GM23338 (cell line): ENCODE measurements around the gene RSAD1. TPM values are rescaled to one million over a fixed set of nuclear protein-coding genes. Genes with fewer than 3 reads are reported as not detected.

ENCODE experiments used
- ATAC-seq: fragments of 200-7000 bp; cut with Tn5 transposase; 3 replicates; pipeline ENCODE4 v1.9.1; 2020
- DNase-seq: peaks from one replicate; pipeline ENCODE4 v3.0.0-alpha.2; 2015; ENCODE audit warnings: low spot score
- H2AFZ ChIP-seq: fragments of 200-600 bp; sonication (generic); 2 replicates; pipeline ENCODE4 v1.8.0; 2016; ENCODE audit warnings: antibody characterized with exemption, mild to moderate bottlenecking, moderate library complexity
- H3F3A ChIP-seq: fragments of 200-600 bp; sonication (generic); replicated peaks from 2 replicates; pipeline ENCODE4 v1.8.0; 2017; ENCODE audit warnings: antibody characterized with exemption, mixed run types, low read depth
- H3K27ac ChIP-seq: fragments of 200-600 bp; sonication (generic); 2 replicates; pipeline ENCODE4 v1.6.1; 2016; ENCODE audit warnings: low read depth
- H3K27me3 ChIP-seq: fragments of 200-600 bp; sonication (generic); 2 replicates; pipeline ENCODE4 v1.8.0; 2016; ENCODE audit warnings: mild to moderate bottlenecking, mixed run types, moderate library complexity; ENCODE audit not compliant: insufficient read depth
- H3K36me3 ChIP-seq: fragments of 200-600 bp; sonication (generic); 2 replicates; pipeline ENCODE4 v1.8.0; 2016; ENCODE audit warnings: mild to moderate bottlenecking; ENCODE audit not compliant: insufficient read depth
- H3K4me1 ChIP-seq: fragments of 200-600 bp; sonication (generic); 2 replicates; pipeline ENCODE4 v1.8.0; 2016; ENCODE audit warnings: mild to moderate bottlenecking, moderate library complexity; ENCODE audit not compliant: insufficient read depth
- H3K4me2 ChIP-seq: fragments of 200-600 bp; sonication (generic); 2 replicates; pipeline ENCODE4 v1.7.1; 2017; ENCODE audit warnings: mixed run types
- H3K4me3 ChIP-seq: fragments of 200-600 bp; sonication (generic); 2 replicates; pipeline ENCODE4 v1.6.1; 2016; ENCODE audit warnings: mixed run types
- H3K79me2 ChIP-seq: fragments of 200-600 bp; sonication (generic); replicated peaks from 2 replicates; pipeline ENCODE4 v1.8.0; 2017; ENCODE audit warnings: mild to moderate bottlenecking; ENCODE audit not compliant: insufficient read depth
- H3K9me2 ChIP-seq: fragments of 200-600 bp; sonication (generic); 2 replicates; pipeline ENCODE4 v1.8.0; 2017; ENCODE audit not compliant: insufficient read depth
- H4K20me1 ChIP-seq: fragments of 200-600 bp; sonication (generic); replicated peaks from 2 replicates; pipeline ENCODE4 v1.8.0; 2017; ENCODE audit warnings: mild to moderate bottlenecking; ENCODE audit not compliant: insufficient read depth
- H3K27ac Mint-ChIP-seq: 2 replicates; pipeline ENCODE4 v1.8.0; 2020; ENCODE audit warnings: inconsistent platforms, mild to moderate bottlenecking, moderate library complexity, mixed read lengths
- H3K27me3 Mint-ChIP-seq: 3 replicates; pipeline ENCODE4 v1.8.0; 2022; ENCODE audit warnings: low read depth, mild to moderate bottlenecking, moderate library complexity, mixed read lengths, inconsistent platforms; ENCODE audit not compliant: insufficient read depth, poor library complexity
- H3K36me3 Mint-ChIP-seq: 3 replicates; pipeline ENCODE4 v1.8.0; 2021; ENCODE audit warnings: low read depth, mild to moderate bottlenecking, inconsistent platforms, moderate library complexity, mixed read lengths
- H3K4me1 Mint-ChIP-seq: 3 replicates; pipeline ENCODE4 v1.8.0; 2020; ENCODE audit warnings: mild to moderate bottlenecking, inconsistent platforms, mixed read lengths
- H3K4me3 Mint-ChIP-seq: 3 replicates; pipeline ENCODE4 v1.8.0; 2021; ENCODE audit warnings: moderate library complexity, mild to moderate bottlenecking, inconsistent platforms, mixed read lengths
- H3K9me3 Mint-ChIP-seq: 3 replicates; pipeline ENCODE4 v1.8.0; 2020; ENCODE audit warnings: moderate library complexity, mild to moderate bottlenecking, inconsistent platforms, mixed read lengths
- CREB1 ChIP-seq: fragments of 250-450 bp; sonication (Bioruptor Pico); IDR thresholded peaks from 2 replicates; pipeline ENCODE4 v1.5.0; 2020; ENCODE audit warnings: low read depth, mild to moderate bottlenecking, moderate library complexity
- EZH2 ChIP-seq: fragments of 200-600 bp; sonication (generic); IDR thresholded peaks from one replicate; pipeline ENCODE4 v1.8.0; 2017; ENCODE audit warnings: antibody characterized with exemption, mild to moderate bottlenecking, low read depth; ENCODE audit not compliant: unreplicated experiment
- EZH2phosphoT487 ChIP-seq: fragments of 200-600 bp; sonication (generic); IDR thresholded peaks from one replicate; pipeline ENCODE4 v1.8.1; 2018; ENCODE audit warnings: antibody characterized with exemption; ENCODE audit not compliant: unreplicated experiment
- JUNB ChIP-seq: IDR thresholded peaks from one replicate; pipeline ENCODE4 v1.6.1; 2016; ENCODE audit warnings: antibody characterized with exemption; ENCODE audit not compliant: unreplicated experiment
- NANOG ChIP-seq: IDR thresholded peaks from 2 replicates; pipeline ENCODE4 v1.6.1; 2016; ENCODE audit warnings: antibody characterized with exemption, borderline replicate concordance
- POLR2AphosphoS5 ChIP-seq: IDR thresholded peaks from 2 replicates; pipeline ENCODE4 v1.6.1; 2016; ENCODE audit warnings: antibody characterized with exemption, low read depth
- STAT1 ChIP-seq: IDR thresholded peaks from one replicate; pipeline ENCODE4 v1.6.1; 2016; ENCODE audit warnings: antibody characterized with exemption; ENCODE audit not compliant: unreplicated experiment
- ZNF114 ChIP-seq: fragments of 250-450 bp; sonication (Bioruptor Pico); IDR thresholded peaks from 2 replicates; pipeline ENCODE4 v1.5.0; 2020; ENCODE audit warnings: mild to moderate bottlenecking, moderate library complexity
- ZNF331 ChIP-seq: fragments of 250-450 bp; sonication (Bioruptor Pico); IDR thresholded peaks from 2 replicates; pipeline ENCODE4 v1.5.0; 2020; ENCODE audit warnings: low read depth, mild to moderate bottlenecking, moderate library complexity
- polyA plus RNA-seq: library from polyadenylated mRNA; unstranded; fragments of >200 nt; fragmentation: Nextera tagmentation; extraction: Ambion mirVana; gene quantifications from 2 replicates; pipeline ENCODE4 v1.2.1, GENCODE V29; 2016
- total RNA-seq: library from RNA; depleted of rRNA; stranded (reverse); fragments of >200 nt; shearing (Covaris generic); gene quantifications from 2 replicates; pipeline ENCODE4 v1.2.3, GENCODE V29; 2014
- TF ChIP-seq, protein P1 (sequence below): IDR thresholded peaks from 2 replicates; pipeline ENCODE4 v1.6.1; 2016; ENCODE audit warnings: antibody characterized with exemption
- TF ChIP-seq, protein P2 (sequence below): fragments of 250-450 bp; sonication (Bioruptor Pico); IDR thresholded peaks from 2 replicates; pipeline ENCODE4 v1.5.0; 2020; ENCODE audit warnings: mild to moderate bottlenecking, moderate library complexity
- TF ChIP-seq, protein P3 (sequence below): IDR thresholded peaks from one replicate; pipeline ENCODE4 v1.6.1; 2018; ENCODE audit warnings: antibody characterized with exemption; ENCODE audit not compliant: unreplicated experiment
- TF ChIP-seq, protein P4 (sequence below), 2 experiments: fragments of 200-600 bp in 1 of 2; sonication (generic) in 1 of 2; conservative IDR thresholded peaks; 2 replicates each; pipeline versions ENCODE4 v1.5.1 to v1.6.1; 2016 to 2017; ENCODE audit warnings: antibody characterized with exemption in 2 of 2, low read depth in 2 of 2, mild to moderate bottlenecking in 2 of 2, moderate library complexity in 1 of 2

RSAD1 gene
- total and polyA plus RNA-seq, 2 experiments from 2014 or later, result 18.4 to 28.7 TPM

DNA sequence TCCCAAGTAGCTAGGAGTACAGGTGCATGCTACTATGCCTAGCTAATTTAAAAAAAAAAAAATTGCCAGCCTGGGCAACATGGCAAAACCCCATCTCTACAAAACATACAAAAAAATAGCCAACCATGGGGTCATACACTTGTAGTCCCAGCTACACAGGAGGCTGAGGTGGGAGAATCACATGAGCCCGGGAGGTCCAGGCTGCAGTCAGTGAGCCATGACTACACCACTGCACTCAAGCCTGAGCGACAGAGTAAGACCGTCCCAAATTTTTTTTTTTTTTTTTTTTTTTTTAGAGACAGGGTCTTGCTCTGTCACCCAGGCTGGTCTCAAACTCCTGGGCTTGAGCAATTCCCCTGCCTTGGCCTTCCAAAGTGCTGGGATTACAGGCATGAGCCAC is 24.8 kb upstream of the RSAD1 start:
- ATAC-seq, result no peak

More for the DNA sequence above, 24.8 kb upstream of the RSAD1 start:
- H3K27me3 Mint-ChIP-seq, result peaks cover 3% of the 10 kb centered on the region
- H3K9me2 ChIP-seq, result no peaks in the 10 kb centered on the region
- no peak for DNase-seq
- H4K20me1 ChIP-seq, result no peaks in the 10 kb centered on the region; the same call in 1 of the 2 replicates
- no peaks in the 10 kb centered on the region for H3K79me2 ChIP-seq
- H3K36me3 ChIP-seq, result no peaks in the 10 kb centered on the region
- H3K27me3 ChIP-seq, result no peaks in the 10 kb centered on the region
- no peak overlapping the region for H3K27ac Mint-ChIP-seq
- no peak overlapping the region for H3K27ac ChIP-seq
- no peaks in the 10 kb centered on the region for H3K36me3 Mint-ChIP-seq
- no peak overlapping the region for H3K4me3 Mint-ChIP-seq
- no peaks in the 10 kb centered on the region for H3F3A ChIP-seq
- TF ChIP-seq, protein P1, sequence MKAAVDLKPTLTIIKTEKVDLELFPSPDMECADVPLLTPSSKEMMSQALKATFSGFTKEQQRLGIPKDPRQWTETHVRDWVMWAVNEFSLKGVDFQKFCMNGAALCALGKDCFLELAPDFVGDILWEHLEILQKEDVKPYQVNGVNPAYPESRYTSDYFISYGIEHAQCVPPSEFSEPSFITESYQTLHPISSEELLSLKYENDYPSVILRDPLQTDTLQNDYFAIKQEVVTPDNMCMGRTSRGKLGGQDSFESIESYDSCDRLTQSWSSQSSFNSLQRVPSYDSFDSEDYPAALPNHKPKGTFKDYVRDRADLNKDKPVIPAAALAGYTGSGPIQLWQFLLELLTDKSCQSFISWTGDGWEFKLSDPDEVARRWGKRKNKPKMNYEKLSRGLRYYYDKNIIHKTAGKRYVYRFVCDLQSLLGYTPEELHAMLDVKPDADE, result no peak
- TF ChIP-seq STAT1 (no peak), ZNF331 (CRISPR knock-in tag) (no peak), CREB1 (CRISPR knock-in tag) (no peak), ZNF114 (CRISPR knock-in tag) (no peak), POLR2AphosphoS5 (no peak), NANOG (no peak), EZH2phosphoT487 (no peak), JUNB (no peak), EZH2 (no peak)
- TF ChIP-seq, protein P2, sequence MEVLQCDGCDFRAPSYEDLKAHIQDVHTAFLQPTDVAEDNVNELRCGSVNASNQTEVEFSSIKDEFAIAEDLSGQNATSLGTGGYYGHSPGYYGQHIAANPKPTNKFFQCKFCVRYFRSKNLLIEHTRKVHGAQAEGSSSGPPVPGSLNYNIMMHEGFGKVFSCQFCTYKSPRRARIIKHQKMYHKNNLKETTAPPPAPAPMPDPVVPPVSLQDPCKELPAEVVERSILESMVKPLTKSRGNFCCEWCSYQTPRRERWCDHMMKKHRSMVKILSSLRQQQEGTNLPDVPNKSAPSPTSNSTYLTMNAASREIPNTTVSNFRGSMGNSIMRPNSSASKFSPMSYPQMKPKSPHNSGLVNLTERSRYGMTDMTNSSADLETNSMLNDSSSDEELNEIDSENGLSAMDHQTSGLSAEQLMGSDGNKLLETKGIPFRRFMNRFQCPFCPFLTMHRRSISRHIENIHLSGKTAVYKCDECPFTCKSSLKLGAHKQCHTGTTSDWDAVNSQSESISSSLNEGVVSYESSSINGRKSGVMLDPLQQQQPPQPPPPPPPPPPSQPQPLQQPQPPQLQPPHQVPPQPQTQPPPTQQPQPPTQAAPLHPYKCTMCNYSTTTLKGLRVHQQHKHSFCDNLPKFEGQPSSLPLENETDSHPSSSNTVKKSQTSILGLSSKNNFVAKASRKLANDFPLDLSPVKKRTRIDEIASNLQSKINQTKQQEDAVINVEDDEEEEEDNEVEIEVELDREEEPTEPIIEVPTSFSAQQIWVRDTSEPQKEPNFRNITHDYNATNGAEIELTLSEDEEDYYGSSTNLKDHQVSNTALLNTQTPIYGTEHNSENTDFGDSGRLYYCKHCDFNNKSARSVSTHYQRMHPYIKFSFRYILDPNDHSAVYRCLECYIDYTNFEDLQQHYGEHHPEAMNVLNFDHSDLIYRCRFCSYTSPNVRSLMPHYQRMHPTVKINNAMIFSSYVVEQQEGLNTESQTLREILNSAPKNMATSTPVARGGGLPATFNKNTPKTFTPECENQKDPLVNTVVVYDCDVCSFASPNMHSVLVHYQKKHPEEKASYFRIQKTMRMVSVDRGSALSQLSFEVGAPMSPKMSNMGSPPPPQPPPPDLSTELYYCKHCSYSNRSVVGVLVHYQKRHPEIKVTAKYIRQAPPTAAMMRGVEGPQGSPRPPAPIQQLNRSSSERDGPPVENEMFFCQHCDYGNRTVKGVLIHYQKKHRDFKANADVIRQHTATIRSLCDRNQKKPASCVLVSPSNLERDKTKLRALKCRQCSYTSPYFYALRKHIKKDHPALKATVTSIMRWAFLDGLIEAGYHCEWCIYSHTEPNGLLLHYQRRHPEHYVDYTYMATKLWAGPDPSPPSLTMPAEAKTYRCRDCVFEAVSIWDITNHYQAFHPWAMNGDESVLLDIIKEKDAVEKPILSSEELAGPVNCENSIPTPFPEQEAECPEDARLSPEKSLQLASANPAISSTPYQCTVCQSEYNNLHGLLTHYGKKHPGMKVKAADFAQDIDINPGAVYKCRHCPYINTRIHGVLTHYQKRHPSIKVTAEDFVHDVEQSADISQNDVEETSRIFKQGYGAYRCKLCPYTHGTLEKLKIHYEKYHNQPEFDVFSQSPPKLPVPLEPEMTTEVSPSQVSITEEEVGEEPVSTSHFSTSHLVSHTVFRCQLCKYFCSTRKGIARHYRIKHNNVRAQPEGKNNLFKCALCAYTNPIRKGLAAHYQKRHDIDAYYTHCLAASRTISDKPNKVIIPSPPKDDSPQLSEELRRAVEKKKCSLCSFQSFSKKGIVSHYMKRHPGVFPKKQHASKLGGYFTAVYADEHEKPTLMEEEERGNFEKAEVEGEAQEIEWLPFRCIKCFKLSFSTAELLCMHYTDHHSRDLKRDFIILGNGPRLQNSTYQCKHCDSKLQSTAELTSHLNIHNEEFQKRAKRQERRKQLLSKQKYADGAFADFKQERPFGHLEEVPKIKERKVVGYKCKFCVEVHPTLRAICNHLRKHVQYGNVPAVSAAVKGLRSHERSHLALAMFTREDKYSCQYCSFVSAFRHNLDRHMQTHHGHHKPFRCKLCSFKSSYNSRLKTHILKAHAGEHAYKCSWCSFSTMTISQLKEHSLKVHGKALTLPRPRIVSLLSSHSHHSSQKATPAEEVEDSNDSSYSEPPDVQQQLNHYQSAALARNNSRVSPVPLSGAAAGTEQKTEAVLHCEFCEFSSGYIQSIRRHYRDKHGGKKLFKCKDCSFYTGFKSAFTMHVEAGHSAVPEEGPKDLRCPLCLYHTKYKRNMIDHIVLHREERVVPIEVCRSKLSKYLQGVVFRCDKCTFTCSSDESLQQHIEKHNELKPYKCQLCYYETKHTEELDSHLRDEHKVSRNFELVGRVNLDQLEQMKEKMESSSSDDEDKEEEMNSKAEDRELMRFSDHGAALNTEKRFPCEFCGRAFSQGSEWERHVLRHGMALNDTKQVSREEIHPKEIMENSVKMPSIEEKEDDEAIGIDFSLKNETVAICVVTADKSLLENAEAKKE (CRISPR knock-in tag), result no peak
- TF ChIP-seq, protein P3, sequence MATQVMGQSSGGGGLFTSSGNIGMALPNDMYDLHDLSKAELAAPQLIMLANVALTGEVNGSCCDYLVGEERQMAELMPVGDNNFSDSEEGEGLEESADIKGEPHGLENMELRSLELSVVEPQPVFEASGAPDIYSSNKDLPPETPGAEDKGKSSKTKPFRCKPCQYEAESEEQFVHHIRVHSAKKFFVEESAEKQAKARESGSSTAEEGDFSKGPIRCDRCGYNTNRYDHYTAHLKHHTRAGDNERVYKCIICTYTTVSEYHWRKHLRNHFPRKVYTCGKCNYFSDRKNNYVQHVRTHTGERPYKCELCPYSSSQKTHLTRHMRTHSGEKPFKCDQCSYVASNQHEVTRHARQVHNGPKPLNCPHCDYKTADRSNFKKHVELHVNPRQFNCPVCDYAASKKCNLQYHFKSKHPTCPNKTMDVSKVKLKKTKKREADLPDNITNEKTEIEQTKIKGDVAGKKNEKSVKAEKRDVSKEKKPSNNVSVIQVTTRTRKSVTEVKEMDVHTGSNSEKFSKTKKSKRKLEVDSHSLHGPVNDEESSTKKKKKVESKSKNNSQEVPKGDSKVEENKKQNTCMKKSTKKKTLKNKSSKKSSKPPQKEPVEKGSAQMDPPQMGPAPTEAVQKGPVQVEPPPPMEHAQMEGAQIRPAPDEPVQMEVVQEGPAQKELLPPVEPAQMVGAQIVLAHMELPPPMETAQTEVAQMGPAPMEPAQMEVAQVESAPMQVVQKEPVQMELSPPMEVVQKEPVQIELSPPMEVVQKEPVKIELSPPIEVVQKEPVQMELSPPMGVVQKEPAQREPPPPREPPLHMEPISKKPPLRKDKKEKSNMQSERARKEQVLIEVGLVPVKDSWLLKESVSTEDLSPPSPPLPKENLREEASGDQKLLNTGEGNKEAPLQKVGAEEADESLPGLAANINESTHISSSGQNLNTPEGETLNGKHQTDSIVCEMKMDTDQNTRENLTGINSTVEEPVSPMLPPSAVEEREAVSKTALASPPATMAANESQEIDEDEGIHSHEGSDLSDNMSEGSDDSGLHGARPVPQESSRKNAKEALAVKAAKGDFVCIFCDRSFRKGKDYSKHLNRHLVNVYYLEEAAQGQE, result no peak
- TF ChIP-seq, protein P4, sequence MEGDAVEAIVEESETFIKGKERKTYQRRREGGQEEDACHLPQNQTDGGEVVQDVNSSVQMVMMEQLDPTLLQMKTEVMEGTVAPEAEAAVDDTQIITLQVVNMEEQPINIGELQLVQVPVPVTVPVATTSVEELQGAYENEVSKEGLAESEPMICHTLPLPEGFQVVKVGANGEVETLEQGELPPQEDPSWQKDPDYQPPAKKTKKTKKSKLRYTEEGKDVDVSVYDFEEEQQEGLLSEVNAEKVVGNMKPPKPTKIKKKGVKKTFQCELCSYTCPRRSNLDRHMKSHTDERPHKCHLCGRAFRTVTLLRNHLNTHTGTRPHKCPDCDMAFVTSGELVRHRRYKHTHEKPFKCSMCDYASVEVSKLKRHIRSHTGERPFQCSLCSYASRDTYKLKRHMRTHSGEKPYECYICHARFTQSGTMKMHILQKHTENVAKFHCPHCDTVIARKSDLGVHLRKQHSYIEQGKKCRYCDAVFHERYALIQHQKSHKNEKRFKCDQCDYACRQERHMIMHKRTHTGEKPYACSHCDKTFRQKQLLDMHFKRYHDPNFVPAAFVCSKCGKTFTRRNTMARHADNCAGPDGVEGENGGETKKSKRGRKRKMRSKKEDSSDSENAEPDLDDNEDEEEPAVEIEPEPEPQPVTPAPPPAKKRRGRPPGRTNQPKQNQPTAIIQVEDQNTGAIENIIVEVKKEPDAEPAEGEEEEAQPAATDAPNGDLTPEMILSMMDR (conservative IDR thresholded peaks at IDR 0.05; ENCODE audit: low read depth in 2 of 2), result no peak
- H3K9me3 Mint-ChIP-seq, result no peaks in the 10 kb centered on the region
- H2AFZ ChIP-seq, result no peak overlapping the region
- no peaks in the 10 kb centered on the region for H3K4me1 Mint-ChIP-seq
- H3K4me1 ChIP-seq, result no peaks in the 10 kb centered on the region
- no peak overlapping the region for H3K4me3 ChIP-seq
- no peak overlapping the region for H3K4me2 ChIP-seq
